ENCODE data around the gene INSRR. TPM values are rescaled to one million over a fixed set of nuclear protein-coding genes. Genes with fewer than 3 reads are reported as not detected.

Gene INSRR
- total RNA-seq, 2 donors from 2014 or later, result not detected

DNA sequence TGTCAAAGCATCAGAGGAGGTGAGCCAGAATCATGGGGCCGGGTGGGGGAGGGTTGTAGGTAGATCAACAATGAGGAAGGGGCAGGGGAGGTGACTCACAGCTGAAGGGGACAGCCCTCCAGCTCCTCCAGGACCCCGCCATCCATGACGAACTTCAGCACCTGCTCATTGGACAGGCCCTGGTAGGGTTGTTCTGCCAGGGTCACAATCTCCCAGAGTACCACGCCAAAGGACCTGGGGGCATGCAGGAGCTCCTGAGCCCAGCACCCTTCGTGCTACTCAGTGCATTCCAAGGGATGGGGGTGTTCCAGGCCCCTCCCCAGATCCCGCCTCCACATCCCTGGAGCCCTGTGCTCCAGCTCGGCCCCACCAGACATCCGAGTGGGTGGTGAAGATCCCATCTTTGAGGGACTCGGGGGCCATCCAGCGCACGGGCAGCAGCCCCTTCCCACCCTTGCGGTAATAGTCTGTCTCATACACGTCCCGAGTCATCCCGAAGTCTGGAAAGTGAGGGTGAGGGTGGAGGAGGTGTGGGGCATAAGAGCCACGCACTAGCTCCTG is 17.5 kb downstream of the INSRR start:
- intact Hi-C loops (cut with DNase I, micrococcal nuclease), result no loop called here
- ATAC-seq (no peak), DNase-seq (no peak)

DNA sequence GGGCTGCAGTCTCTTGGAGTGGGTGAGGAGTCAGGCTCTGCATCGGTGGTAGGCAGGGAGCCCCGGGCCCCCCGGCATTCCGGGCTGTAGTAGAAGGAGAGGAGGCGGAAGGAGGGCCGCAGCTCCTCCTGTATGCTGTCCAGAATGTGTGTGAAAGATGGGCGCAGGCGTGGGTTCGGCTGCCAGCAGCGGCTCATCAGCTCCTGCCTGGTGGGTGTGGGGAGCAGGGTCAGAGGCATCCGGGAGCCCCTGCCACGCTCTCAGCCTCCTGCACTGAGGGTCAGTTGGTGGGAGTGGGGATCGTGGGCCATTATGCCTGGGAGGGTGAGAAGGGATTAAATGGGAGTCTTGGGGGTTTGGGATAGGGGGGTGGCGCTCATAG is 18.0 kb downstream of the INSRR start:
- no peak for ATAC-seq
- intact Hi-C loops (cut with DNase I, micrococcal nuclease), result no loop called here
- DNase-seq, result no peak

DNA sequence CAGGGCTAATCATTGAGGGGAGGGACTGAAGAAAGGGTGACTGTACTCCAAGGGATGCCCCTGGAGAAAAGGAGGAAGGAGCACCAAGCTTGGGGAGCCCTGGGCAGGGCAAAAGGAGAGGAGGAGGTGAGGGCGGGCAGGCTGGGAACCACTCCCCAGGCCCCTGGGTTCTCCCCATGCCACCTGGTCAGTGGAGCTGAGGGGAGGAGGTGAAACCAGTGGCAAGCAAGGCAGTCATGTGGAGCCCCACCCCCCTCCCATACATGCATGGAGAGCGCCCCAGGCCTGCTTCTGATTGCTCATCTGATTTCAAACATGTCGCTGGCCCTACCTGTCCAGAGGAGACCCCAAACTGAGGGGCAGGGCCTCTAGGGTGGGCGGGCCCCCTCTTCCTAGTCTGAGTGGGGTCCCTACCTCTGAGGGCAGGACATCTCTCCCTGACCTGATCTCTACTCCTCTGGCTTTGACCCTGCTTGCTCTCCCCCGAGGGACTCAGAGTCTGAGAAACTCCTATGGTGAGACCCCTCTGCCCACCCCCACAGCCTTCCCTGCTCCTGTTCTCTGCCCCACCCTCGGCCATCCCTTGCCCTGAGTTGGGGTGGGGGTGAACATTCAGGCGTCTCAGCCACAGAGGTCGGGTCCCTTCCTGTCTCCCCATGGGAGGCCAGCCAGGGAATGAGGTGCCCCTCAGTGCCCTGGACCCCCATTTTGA is 18.6 kb downstream of the INSRR start:
- no peak for DNase-seq
- intact Hi-C loops (cut with DNase I, micrococcal nuclease), result no loop called here
- ATAC-seq, result no peak

DNA sequence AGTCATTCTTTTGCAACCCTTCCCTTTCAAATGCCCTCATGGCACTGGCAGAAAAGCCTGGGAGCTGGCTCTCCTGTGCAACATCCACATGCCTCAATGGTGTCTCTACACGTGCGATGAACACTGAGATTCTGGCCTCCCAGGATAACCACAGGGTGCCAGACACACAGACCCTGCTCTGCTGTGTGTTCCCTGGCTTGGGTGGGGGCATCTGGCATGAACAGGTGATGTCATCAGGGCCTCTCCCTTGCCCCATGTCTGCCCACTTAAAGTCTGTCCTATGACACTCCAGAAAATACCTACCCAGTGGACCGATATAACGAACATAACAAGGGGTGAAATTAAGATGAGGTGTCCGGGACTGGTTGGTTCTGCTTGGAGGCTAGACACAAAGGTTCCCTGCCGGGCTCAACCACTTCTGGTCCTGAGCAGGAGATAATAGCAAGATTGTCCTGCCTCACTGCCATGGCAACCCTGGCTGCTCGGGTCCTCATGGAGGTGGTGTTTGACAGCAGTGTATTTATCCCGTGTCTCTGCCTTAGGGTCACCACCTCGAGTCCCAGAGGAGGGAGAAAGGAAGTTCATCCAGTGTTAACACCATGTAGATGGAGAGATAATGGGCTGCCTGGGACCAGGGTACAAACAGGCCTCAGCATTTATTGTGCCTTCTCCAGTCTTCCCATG is 19.3 kb downstream of the INSRR start:
- intact Hi-C loops (cut with DNase I, micrococcal nuclease), result no loop called here
- ATAC-seq, result no peak
- no peak for DNase-seq

DNA sequence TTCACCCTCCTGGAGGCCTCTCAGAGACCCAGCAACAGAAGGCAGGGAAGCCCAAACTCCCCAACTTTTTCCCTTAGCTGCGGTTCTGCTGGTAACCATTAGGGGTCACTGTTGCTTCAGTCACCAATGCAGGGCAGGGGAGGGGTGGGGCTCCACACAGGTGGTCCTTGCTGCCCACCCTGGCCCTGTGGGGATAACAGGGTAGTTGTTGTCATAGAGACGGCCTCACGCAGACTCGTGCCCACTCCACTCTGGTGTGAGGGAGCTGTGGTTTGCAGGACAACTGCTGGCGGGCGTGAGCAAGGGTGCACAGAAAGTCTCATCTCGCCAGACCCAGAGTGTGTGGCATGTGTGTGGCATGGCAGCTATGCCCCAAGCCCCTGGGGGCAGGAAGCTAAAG is 19.9 kb downstream of the INSRR start:
- DNase-seq (peak in 1 of 2 donors; percentile 23), ATAC-seq (peak; percentile 52)
- intact Hi-C loops (cut with DNase I, micrococcal nuclease), result no loop called here

DNA sequence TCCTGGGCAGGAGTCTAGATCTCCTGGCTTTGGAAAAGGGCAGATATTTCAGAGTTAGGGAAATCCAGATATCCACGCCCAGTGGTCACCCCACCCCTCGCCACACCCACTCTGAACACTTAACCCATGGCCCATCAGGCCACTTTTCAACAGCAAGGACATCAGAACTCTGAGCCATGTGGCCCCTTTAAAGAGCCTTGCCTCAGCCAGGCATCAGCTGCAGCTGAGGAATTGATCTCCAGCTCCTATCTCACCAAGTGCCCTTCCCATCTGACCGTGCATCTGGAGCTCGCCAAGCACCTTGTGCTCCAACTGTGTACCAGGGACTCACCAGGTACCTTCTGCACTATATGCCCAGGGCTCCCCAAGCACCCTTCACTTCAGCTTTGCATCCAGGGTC is 22.0 kb downstream of the INSRR start:
- DNase-seq, result no peak
- ATAC-seq, result peak; percentile 34
- intact Hi-C loops (cut with DNase I, micrococcal nuclease), result no loop called here

DNA sequence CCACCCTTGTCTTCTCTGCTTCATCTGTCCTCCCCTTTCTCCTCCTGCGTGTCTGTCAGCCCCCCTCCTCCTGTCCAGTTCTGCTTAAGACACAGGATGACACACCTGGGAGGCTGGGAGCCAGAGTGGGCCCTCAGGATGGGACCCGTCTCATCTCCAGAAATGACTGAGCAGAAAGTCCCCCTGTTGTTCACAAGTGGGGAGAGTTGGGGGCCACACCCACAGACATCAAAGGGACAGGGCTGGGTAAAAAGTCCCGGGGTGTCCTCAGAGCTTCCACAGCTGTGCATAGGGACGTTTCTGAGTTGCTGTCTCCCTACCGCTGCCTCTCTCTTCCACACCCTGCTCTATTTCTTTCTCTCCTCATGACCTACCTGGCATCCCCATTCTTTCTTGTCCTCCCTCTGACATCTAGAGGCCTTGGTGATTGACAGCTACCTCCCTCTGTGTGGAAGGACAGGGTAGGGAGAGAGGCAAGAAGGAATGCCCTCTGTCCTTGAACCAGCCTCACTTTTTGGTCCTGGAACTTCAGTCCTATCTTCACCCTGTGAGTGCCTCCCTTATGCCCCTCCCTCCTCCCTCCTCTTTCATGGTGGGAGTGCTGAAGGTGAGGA is 22.8 kb downstream of the INSRR start:
- DNase-seq, result no peak
- ATAC-seq, result no peak
- intact Hi-C loops (cut with DNase I, micrococcal nuclease), result no loop called here

DNA sequence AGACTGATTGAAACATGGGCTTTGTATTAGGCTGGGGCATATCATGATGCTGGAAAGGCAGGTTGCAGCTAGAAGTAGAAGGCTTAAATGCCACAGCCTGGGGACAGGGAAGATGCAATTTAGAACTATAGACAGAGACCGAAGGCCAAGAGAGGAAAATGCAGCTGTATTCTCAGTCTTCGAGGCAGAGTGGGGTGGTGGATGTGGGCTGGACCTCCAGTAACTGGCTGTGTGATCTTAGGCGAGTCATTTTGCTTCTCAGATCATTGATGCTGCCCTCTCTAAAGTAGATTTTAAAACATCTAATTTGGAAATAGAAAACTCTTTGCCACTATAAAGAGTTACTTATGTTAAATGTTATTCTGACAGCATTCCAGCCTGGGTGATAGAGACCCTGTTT is 24.6 kb downstream of the INSRR start:
- DNase-seq (no peak), ATAC-seq (no peak)
- intact Hi-C loops (cut with DNase I, micrococcal nuclease), result no loop called here

DNA sequence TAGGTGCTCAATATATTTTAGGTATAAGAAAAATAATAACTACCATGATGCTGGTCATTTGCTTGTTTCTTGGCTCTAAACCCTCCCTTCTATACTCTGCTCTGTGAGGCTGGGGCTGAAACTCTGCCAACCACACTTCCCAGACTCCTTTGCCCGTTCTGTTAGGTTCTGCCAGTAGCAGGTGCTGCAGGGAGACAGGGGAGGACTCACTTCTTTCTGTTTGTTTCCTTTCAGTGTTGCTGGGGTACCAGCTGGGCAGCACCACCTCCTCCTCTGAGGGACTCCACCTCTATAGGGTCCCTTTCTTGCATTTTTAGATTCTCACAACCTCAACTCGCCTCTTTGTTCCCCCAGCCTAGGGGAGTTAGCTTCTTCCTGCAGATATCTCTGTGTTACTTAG is 25.3 kb downstream of the INSRR start:
- intact Hi-C loops (cut with DNase I, micrococcal nuclease), result no loop called here
- DNase-seq (no peak), ATAC-seq (no peak)

DNA sequence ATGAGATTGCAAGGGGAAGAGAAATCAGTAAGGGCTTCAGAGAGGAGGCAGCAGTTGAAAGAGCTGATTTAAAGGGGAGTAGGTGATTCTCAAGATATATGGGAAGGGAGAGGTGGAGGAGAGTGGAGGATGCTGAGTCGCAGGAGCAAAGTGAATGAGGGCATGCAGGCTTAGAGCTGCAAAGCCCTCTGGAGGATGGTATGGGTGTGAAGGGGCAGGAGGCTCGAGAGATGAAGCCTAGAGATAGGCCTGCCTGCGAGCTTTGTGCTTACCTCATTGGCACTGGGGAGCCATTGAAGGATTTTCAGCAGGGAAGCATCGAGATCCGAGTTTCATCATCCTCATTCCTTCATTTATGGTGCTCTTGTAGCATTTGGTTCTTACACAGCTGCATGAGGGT is 26.5 kb downstream of the INSRR start:
- intact Hi-C loops (cut with DNase I, micrococcal nuclease), result no loop called here
- ATAC-seq (no peak), DNase-seq (no peak)

DNA sequence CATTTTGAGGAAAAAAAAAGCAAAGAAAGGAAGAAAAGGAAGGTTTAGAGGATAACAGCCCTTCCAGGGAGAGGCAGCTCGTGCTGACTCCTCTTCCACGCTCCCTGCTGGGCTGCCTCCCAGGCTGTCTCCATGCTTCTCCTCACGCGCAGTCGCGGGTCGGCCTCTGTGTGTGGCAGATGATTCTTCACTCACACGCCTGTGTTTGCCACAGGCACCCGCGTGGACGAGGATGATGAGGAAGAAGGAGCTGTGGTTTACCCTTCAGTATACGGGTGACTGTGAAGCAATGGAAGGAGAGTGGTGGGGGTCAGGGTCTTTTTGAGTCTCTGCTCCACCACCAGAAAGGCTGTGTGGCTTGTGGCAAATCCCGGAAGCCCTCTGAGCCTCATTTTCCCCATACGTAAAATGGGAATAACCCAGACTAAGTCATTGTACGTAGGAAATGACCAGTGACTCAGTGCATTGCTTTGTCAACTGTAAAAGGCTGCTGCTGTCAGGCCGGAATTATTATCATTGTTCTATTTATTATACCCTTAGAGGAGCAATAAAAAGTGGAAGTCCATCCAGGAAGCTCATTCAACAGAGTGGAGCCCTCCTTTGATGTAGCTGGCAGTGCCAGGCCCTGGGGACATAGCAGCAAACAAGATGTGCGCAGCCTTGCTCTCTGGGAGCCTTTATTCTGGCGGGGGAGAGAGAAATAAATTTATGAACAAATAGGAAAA is 30.4 kb downstream of the INSRR start:
- DNase-seq (no peak), ATAC-seq (no peak)
- intact Hi-C loops (cut with DNase I, micrococcal nuclease), result no loop called here

DNA sequence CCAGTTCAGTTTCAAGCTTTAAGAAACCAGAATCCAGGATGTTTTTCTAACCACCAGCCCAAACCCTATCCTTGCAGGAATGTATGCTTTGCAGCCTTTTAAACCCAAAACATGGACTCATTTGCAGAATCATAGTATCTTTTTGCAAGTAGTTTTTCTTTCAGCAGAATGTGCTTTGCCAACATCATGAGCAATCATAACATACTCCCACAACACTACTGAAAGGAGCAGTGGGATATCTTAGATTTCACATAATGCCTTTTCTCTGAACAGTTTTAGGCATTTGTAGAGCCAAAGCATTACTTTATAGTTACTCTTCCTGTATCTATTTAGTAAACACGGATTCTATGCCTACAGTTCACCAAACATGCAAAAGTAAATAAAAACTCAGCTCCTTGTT is 32.3 kb downstream of the INSRR start:
- no peak for ATAC-seq
- no peak for DNase-seq
- intact Hi-C loops (cut with DNase I, micrococcal nuclease), result no loop called here

DNA sequence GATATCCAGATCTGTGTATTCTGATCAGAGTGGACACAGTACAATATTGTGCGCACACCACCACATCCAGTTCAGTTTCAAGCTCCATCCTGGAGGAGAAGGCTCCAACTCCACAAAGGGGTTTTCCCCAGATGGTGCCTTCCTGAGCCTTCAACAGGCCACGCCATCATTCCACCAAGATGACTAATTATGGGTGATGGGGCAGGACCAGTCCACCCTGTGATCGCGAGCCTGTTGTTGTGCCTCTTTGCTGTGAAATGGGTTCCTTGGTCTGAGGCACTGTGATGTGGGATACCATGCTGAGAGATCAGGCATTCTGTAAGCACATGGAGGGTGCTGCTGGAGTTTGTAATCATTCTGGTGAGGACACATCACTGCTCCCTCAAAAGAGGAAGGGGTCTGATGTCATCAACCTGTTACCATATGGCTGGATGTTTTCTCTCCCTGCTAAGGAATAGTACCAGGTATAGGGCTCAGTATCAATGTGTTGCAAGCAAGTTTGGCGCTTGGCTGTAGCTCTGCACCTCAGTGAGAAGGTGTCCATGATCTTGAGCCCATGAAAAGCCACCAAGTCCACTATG is 35.6 kb downstream of the INSRR start:
- intact Hi-C loops (cut with DNase I, micrococcal nuclease), result no loop called here
- no peak for ATAC-seq
- no peak for DNase-seq

DNA sequence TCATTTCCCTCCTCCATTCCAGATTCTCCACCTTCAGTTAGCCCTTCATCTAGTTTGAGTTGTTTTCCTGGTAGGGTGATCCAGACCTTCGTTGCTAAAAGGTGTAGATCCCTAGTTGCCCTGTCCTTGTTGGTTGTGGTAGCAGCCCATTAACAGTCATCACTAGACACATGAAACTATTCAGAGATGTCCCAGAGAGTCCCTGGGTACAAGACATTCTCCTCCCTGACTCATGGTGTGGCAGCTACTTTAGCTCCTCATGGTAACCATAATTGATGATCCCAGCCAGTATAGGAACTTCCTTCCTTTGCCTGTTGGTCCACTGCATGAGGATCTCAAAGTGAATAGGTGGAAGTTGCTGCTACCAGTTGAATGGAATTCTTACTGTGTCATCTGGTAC is 36.2 kb downstream of the INSRR start:
- DNase-seq (no peak), ATAC-seq (no peak)
- intact Hi-C loops (cut with DNase I, micrococcal nuclease), result no loop called here

DNA sequence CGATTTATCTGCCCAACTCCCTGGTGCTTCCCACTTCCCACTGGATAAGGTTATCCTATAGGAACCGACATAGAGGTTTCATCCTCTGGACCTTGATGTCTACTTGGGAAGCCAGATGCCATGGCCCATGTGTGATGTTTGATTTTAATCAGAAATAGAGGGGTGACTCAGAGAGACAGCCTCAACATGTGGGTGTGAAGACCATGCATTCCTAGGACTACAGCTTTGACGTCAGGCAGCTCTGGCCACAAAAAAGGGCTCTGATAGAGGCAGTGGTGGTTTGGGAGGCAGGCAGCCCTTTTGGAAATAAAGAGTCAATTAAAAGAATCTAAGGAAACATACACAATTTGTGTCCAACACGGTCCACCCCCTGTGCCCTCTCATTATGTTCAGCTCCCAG is 37.1 kb downstream of the INSRR start:
- intact Hi-C loops (cut with DNase I, micrococcal nuclease), result no loop called here
- ATAC-seq (no peak), DNase-seq (no peak)

DNA sequence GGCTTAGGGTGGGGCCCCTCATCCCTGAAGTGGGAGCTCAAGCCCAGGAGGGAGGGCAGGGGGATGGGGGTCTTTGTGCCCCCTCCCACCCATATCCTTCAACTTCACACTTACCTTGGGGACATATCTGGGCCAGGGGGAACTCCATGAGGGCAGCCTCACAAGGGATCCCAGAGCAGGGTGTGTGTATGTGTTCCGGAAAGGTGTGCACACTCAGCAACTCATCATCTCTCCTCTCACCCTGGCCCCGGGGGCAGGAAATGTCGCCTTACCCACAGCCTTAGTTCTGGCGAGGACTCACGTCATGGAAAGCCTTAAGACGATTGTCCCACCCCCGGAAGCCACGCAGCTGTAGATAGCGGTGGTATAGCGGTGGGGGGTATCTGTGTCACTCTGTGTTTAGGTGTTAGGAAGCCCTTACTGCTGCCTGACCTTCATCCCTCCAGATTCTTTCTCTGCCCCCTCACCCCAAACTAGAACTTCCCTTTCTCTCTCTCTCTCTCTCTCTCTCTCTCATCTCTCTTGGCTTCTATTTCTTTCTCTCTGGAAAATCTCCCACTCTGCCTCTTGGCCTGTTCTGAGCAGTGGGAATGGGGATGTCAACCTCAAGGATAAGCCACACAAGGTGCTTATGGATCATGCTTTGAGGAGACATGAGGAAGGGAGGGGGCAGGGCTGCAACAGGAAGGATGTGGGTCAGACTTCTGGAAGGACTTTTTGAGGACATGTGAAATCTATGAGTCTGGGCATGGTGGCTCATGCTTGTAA is 42.2 kb downstream of the INSRR start, which contains the start of gene SH2D2A:
SH2D2A (minus strand) TSS at position 288 of the 768 bp plus-strand sequence; CDS start at position 148, 140 bp downstream.
- ATAC-seq (no peak), DNase-seq (peak; percentile 55 to 63)
- intact Hi-C loops (cut with DNase I, micrococcal nuclease), result no loop called here

DNA sequence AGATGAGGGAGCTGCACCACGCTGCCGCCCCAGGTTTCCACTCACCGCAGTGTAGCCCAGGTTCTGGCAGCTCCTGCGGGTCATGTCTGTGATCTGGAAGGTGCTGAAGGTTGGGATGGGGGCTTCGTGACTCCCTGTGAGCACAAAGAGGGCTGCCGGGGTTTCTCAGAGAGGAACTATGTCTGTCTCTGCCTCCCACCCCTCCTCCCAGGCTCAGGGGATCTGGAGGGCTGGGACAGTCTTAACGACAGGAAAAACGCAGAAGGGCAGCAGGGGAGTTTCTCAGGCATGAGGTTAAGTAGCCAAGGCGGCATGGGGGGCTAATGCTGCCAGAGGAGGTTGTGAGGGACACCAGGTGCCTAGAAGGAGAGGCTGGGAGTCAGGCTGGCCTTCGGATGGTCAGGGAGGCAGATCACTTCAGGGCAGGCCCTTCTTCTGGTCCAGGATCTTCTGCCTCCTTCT is 42.9 kb downstream of the INSRR start:
- DNase-seq (no peak), ATAC-seq (no peak)
- intact Hi-C loops (cut with DNase I, micrococcal nuclease), result no loop called here

DNA sequence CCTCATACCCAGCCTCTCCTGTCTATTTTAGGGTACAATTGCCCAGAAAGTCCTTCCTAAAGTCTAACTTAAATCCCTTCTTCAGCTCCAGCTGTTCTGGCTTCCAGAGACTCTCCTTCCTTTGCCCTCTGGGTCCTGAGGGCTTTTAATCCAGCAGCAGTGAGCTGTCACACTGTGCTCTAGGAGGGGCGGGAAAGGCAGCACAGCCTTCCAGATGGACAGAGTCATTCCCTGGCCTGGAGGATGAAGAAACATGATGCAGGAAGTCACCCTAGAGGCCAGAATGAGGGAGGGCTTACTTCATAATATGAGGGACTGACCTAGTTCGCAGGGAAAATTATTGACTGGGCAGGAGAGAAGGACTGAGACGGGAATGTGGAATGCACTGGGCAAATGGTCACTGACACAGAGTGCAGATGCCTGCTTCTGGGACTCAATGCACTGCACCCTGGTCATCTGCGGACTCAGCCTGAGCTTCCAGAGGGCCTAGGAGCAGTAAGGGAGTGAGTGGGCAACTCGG is 43.5 kb downstream of the INSRR start:
- peak in 1 of 2 donors; percentile 42 for DNase-seq
- ATAC-seq, result no peak
- intact Hi-C loops (cut with DNase I, micrococcal nuclease), result no loop called here

Measured in left colon (tissue), 2 donors.